T-helper 1 cell (primary cell): Measurements from ENCODE around the gene ZNF324.
A peak's percentile ranks its signal among the peaks of the same experiment; 100 is the strongest.
"Not testable (repeated sequence)": the region's sequence is repeated elsewhere in the genome, so short reads cannot be mapped to it uniquely, and the experiment has no call there.

ENCODE experiments used
- DNase-seq, 5 donors: peaks; one replicate each; pipeline ENCODE4 v3.0.0-alpha.2; 2012 to 2020
- total RNA-seq, 4 donors: gene quantifications; one replicate each; lab custom pipeline; 2026; lab: John Stamatoyannopoulos, UW

Gene ZNF324
- 33.8 to 40.9 (median 38.0) reads per million in 4 donors for total RNA-seq

DNA sequence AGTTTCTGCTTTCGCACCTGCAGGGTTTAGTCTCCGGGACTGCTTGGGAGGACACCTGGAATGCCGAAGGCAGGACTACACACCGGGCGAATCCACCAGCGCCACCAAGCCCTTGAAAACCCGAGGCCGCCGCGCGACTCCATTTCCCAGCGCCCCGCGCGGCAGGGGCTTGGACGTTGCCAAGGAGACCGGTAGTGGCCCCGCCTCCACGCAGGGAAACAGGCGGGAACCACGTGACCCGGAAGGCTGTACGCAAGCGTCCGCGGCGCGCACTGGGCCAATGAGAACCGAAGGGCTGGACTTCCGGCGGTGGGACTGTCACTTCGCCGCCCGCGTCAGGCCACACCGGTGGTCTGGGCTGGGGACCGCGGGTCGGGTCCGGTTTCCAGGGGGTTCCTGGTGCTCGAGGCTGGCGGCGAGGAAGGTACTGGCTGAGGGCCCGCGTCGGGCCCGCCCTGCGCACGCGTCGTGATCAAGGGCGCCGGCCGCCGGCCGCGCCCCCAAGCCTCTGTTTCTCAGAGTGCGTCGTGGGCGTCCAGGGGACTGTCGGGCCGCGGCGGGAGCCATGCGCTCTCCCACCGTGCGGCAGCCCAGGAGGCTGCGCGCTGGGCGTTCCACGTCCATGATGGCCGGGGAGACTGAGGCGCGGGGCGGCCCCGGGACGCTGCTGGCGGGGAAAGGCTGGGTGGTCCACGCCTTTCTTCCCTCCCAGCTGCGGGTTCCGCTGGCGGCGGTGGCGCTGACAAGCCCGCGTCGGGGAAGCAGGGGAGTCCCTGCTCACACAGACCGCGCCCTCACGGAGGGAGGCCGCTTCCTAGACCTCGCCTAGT is at the start of gene ZNF324:
TSS of gene ZNF324 (plus strand) at position 321 of the 830 bp plus-strand sequence. CDS start 2,106 bp downstream, outside the sequence.
- peak; percentile 95 to 97 (median 96) for DNase-seq

DNA sequence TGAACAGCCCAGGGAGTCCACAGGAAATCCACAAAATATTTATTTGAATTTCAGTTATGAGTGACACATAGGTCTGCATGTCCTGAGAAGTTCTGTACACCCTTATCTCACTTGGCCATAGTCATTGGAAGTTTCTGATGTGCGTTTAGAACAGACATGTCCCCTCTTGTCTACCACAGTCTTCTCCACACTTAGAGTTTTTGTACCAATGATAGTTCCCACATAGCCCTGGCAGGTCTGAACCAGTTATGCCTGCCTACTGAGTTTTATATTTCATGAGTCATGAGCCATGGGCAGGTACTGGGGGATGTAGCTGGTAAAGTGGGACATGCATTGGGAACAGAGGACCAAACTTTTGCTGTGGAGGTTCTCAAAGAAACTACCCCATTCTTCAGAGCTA is 38.3 kb upstream of the ZNF324 start:
- no peak for DNase-seq

DNA sequence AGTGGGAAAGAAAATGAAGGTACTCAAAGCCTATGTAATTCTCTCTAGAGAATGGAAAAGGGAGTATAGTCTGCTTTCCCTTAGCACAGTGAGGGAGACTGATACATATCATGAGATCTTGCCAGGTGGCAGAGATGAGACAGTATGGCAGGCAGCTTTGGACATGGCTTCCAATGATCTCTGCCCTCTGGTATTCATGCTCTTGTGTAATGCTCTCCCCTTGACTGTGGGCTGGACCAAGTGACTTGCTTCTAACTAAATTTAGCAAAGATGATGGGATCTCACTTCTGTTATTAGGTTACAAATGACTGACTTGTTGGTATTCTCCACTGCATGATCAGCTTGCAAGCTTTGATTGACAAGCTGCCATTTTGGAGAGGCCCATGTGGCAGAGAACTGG is 37.1 kb upstream of the ZNF324 start:
- DNase-seq = no peak

DNA sequence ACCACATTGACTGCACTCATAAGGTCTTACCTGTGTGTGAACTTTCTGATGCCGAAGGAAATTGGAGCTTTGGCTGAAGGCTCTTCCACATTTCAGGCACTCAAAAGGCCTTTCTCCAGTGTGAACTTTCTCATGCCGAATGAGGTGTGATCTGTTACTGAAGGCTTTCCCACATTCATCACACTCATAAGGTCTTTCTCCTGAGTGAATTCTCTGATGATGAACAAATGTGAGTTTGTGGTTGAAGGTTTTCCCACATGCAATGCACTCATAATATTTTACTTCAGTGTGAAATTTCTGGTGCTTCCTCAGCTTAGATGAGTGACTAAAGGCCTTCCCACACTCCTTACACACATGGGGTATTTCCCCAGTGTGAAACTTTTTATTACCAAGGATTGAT is 32.7 kb upstream of the ZNF324 start:
- DNase-seq = no peak

DNA sequence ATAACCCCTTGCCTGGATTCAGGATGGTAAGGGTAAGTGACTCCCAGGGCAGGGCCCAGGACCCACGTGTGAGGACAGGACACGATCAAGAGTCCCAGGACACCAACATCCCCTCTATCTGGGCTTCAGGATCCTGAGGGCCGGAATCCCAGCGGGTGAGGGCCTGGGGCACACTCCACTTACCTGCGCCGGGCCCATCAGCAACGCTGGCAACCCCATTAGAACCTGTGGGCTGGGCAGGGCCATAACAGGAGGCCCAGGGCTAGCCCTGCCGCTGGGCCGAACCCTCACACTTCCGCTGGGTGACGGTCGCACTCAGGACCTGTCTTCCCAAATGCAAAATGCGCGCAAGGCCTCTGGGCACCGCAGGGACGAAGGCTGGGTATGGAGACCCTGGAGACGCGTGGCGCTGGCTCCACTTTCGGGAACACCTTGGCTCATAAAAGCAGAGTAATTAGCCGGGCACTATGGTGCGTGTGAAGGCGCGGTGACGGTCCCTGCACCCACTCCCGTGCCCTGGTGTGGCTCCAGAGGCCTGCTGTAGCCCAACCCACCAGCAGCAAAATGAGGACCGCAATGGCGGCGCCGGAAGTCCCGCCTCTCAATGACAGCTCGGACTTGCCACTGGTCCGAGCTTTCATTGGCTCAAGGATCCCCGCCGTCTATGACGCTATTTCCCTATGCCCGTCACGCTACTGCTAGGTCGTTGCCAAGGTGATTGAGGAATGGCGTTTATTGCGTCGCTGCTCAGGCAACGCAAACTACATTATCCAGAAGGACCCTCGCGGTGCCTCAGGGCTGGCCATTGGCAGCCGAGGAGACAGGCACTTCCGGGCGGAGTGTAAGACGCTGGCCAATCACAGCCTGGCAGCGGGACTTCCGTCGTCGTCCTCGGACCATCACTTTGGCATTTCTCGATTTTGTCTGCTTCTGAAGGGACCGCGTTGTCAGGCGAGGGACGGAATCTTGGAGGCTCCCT is 27.0 kb upstream of the ZNF324 start, which contains the start of gene ZNF132:
TSS of gene ZNF132 (minus strand) at position 578 of the 979 bp plus-strand sequence. CDS start at position 246, 332 bp downstream.
- peak; percentile 90 to 100 (median 94) for DNase-seq

DNA sequence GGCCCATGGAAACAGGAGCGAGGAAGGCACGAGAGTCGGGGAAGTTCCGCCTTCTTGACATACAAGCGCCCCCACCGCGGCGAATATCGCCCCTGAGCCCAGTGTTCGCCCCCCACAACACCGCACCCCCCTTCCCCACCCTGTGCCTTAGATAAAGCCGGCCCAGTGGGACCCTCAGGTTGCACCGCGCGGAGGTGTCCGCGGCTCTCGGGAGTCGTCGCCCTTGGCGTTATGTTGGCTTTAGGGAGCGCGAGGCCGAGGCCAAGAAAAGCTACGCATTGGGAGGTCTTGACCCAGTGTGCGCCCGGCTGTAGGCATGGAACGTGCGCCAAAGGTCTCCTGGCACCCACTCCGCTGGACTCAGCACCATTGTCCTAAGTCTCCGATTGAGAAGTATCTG is 26.3 kb upstream of the ZNF324 start:
- DNase-seq = no peak

DNA sequence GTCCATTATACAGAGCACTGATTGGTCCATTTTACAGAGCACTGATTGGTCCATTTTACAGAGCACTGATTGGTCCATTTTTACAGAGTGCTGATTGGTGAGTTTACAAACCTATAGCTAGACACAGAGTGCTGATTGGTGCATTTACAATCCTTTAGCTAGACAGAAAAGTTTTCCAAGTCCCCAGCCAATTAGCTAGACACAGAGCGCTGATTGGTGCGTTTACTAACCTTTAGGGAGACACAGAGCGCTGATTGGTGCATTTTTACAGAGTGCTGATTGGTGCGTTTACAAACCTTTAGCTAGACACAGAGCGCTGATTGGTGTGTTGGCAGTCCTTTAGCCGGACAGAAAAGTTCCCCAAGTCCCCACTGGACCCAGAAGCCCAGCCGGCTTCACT is 23.9 kb upstream of the ZNF324 start:
- DNase-seq = not testable (repeated sequence)

DNA sequence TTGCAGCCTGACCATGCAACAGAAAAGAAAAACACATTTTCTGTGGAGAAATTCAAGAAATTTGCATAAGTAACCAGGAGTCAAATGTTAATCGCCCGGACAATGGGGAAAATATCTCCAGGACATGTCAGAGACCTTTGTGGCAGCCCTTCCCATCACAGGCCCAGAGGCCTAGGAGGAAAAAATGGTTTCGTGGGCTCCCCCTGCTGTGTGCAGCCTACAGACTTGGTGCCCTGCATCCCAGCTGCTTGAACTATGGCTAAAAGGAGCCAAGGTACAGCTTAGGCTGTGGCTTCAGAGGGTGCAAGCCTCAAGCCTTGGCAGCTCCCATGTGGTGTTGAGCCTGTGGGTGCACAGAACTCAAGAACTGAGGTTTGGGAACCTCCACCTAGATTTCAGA is 18.0 kb upstream of the ZNF324 start:
- not testable (repeated sequence) for DNase-seq

DNA sequence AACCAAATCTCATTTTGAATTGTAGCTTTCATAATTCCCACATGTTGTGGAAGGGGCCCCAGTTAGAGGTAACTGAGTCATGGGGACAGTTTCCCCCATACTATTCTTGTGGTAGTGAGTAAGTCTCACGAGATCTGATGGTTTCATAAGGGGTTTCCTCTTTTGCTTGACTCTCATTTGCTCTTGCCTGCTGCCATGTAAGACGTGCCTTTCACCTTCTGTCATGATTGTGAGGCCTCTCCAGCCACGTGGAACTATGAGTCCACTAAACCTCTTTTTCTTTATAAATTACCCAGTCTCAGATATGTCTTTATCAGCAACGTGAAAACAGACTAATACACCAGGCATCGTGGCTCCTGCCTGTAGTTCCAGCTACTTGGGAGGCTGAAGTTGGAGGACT is 16.9 kb upstream of the ZNF324 start:
- DNase-seq = not testable (repeated sequence)

DNA sequence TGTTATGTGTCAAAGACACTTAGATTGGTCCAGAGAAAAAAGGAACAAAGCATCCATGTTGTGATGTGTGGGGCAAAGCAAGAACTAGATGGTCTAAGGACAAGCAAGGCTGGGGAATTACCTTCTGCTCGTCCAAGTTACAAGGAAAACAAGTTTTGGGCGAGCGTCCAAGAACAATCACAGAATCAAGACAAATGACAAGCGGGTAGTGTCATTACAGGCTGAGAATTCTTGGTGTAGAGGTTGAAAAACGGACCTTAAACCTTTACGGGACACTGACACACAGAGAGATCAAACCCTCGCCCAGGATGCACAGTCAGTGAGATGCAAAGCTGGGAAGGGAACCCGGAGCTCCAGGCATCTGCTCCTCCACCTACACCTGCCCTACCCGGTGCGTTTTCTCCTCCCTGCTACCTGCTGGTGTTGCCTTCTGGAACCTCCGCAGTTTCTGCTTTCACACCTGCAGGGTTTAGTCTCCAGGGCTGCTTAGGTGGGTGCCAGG is 16.0 kb upstream of the ZNF324 start:
- no peak for DNase-seq

DNA sequence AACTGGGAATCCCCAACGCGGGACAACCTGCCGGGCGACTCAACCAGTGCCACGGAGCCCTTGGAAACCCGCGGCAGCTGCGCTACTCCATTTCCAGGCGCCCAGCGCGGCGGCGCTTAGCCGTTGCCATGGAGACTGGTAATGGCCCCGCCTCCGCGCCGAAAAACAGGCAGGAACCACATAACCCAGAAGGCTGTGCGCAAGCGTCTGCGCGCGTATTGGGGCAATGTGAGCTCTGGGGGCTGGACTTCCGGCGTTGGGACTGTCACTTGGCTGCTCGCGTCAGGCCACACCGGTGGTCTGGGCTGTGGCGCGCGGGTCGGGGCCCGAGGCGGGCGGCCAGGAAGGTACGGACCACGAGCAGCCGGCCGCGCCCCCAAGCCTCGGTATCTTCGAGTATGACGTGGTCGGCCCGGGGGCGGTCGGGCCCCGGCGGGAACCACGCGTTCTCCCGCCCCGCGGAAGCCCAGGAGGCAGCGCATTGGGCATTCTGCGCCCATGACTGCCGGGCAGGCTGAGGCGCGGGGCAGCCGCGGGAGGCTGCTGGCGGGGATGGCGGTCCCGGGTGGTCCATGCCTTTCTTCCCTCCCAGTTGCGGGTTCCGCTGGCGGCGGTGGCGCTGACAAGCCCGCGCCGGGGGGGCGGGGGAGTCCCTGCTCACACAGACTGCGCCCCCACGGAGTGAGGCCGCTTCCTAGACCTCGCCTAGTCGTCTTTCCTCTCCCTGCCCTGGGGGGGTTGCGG is 15.3 kb upstream of the ZNF324 start, which contains the start of gene ZNF324B:
TSS of gene ZNF324B (plus strand) at position 265 of the 744 bp plus-strand sequence. CDS start 2,080 bp downstream, outside the sequence.
- DNase-seq = peak; percentile 93 to 96 (median 95)

DNA sequence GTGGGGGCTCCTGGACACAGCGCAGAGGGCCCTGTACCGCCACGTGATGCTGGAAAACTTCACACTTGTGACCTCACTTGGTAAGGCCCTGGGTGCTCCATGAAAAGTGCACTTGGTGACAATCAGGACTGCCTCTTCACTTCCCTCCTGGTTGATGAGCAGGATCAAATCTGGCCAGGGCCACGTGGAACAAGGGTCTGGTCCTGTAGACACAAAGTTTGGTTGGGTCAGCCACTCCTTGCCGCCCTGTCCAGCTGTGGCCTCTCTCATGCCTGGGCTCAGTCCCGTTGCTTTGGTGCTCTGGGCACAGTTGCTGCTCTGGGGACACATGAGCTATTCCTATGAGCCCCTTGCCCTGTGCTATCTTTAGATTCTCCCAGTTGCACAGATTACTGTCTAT is 13.1 kb upstream of the ZNF324 start:
- no peak for DNase-seq

DNA sequence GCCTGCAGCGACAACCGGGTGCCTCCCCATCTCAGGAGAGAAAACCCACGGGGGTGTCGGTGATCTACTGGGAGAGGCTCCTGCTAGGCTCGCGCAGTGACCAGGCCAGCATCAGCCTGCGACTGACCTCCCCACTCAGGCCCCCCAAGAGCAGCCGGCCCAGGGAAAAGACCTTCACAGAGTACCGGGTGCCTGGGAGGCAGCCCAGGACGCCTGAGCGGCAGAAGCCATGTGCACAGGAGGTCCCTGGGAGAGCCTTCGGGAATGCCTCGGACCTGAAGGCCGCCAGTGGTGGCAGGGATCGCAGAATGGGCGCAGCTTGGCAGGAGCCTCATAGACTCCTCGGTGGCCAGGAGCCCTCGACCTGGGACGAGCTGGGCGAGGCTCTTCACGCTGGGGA is 11.6 kb upstream of the ZNF324 start:
- no peak for DNase-seq

DNA sequence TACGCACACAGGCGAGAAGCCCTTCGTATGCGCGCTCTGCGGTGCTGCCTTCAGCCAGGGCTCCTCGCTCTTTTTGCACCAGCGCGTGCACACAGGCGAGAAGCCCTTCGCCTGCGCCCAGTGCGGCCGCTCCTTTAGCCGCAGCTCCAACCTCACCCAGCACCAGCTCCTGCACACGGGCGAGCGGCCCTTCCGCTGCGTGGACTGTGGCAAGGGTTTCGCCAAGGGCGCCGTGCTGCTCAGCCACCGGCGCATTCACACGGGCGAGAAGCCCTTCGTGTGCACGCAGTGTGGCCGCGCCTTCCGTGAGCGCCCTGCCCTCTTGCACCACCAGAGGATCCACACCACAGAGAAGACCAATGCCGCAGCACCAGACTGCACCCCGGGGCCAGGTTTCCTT is 10.8 kb upstream of the ZNF324 start:
- DNase-seq = no peak

DNA sequence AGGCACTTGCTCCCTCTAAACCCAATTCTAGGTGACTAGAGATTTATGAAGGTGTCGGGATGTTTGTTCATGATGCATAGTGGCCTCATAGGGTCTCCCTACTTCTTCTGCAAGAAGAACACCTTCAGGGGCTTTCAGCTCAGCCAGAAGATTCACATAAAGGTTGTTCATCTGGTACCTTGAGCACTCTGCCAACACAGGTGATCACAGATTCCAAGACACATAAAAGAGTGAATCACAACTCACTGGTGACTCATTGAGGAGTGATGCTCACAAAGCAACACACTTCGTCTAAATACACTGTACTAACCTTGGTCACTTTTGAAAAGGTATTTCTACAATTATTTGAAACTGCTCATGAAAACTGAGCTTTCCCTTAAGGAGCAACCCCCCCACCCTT is 6.8 kb upstream of the ZNF324 start:
- no peak for DNase-seq

DNA sequence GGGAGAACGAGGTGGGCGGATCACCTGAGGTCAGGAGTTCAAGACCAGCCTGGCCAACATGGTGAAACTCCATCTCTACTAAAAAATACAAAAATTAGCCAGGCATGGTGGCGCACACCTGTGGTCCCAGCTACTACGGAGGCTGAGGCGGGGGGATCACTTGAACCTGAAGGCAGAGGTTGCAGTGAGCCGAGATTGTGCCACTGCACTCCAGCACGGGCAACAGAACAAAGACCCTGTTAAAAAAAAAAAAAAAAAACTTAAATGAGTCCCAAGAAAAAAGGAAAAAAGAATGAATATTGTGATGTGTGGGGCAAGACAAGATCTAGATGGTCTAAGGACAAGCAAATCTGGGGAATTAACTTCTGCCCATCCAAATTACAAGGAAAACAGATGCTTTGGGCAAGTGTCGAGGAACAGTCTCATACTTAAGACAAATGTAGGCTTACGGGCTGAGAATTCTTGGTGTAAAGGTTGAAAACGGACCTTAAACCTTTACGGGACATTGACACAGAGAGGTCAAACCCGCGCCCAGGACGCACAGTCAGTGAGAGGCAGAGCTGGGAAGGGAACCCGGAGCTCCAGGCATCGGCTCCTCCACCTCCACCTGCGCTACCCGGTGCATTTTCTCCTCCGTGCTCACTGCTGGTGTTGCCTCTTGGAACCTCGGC is 656 bp upstream of the ZNF324 start:
- DNase-seq = no peak

DNA sequence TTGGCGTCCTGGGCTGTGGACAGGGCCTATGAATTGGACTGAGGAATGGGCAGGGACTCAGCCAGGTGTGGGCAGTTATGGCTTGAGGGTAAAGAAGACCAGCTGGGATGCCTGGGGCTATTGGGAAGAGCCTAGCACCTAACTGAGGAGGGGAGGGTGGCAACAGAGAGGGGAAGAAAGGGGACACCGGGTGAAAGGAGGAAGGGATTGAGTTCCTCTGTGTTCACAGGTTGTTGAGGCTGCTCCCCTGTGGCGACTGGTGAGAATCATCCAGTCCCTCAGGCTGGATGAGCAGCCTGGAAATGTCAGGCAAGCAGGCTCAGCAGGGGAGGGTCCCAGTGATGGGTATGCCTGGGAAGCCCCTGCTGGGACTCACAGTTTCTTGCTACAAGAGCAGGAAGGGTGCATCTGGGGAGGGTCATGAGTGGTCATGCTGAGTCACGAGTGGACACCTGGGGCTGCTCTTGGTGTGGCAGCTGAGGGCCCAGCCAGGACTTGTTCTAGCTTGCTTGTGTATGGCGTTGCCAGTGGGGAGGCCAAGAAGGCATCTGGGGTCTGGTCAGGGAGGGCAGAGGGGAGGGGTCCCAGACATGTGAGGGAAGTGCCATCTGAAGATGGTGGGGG is 1.4 kb downstream of the ZNF324 start:
- no peak for DNase-seq

DNA sequence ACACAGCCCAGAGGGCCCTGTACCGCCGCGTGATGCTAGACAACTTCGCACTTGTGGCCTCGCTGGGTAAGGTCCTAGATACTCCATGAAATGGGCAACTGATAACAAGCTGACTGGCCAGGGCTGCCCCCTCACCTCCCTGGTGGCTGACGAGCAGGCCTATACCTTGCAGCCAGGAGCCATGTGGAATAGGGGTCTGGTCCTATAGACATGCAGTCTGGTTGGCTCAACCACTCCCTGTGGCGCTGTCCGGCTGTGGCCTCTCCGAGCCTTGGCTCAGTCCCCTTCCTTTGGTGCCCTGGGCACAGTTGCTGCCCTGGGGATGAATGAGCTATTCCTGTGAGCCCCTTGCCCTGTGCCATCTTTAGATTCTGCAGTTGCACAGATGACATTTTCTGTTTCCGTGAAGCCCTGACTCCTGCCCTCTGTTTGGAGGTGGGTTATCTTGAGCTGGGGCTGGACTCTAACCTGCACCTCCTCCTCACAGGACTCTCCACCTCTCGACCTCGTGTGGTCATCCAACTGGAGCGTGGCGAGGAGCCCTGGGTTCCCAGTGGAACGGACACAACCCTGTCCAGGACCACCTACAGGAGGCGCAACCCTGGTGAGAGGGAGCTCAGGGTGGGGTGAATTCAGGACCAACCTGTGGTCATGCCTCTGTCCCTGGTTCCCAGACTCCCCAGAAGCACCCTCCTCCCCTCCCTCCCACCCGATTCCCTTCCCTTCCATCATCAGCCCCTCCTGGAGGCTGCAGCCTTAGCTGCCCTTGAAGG is 2.5 kb downstream of the ZNF324 start:
- DNase-seq = no peak

DNA sequence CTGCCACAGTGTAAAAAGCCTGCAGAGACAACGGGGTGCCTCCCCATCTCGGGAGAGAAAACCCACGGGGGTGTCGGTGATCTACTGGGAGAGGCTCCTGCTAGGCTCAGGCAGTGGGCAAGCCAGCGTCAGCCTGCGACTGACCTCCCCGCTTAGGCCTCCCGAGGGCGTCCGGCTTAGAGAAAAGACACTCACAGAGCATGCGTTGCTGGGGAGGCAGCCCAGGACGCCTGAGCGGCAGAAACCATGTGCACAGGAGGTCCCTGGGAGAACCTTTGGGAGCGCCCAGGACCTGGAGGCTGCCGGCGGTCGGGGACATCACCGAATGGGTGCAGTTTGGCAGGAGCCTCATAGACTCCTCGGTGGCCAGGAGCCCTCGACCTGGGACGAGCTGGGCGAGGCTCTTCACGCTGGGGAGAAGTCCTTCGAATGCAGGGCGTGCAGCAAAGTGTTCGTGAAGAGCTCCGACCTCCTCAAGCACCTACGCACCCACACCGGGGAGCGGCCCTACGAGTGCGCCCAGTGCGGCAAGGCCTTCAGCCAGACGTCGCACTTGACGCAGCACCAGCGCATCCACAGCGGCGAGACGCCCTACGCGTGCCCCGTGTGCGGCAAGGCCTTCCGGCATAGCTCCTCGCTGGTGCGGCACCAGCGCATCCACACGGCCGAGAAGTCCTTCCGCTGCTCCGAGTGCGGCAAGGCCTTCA is 4.1 kb downstream of the ZNF324 start:
- not testable (repeated sequence) for DNase-seq

DNA sequence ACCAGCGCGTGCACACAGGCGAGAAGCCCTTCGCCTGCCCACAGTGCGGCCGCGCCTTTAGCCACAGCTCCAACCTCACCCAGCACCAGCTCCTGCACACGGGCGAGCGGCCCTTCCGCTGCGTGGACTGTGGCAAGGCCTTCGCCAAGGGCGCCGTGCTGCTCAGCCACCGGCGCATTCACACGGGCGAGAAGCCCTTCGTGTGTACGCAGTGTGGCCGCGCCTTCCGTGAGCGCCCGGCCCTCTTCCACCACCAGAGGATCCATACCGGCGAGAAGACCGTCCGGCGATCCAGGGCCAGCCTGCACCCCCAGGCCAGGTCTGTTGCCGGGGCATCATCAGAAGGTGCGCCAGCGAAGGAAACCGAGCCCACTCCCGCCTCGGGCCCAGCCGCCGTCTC is 4.9 kb downstream of the ZNF324 start:
- no peak for DNase-seq
